Right renal cortex interstitium (tissue), 3 donors: ENCODE results near the gene SENP7. TPM values are rescaled to one million over a fixed set of nuclear protein-coding genes. Genes with fewer than 3 reads are reported as not detected.
"Not testable (repeated sequence)": the region's sequence is repeated elsewhere in the genome, so short reads cannot be mapped to it uniquely, and the experiment has no call there.

Experiments used
- DNase-seq, 3 donors: peaks; one replicate each; pipeline ENCODE4 v3.0.0-alpha.2; 2013; ENCODE audit warnings: low read depth in 3 of 3, low spot score in 2 of 3
- polyA plus RNA-seq, 3 donors: library from polyadenylated mRNA; unstranded; fragments of 120-200 nt; gene quantifications; one replicate each; pipeline ENCODE4 v1.2.1, GENCODE V29; 2013; ENCODE audit not compliant: insufficient read length in 3 of 3

SENP7 gene
- polyA plus RNA-seq, 3 donors, result 61.6 to 83.6 (median 79.8) TPM

DNA sequence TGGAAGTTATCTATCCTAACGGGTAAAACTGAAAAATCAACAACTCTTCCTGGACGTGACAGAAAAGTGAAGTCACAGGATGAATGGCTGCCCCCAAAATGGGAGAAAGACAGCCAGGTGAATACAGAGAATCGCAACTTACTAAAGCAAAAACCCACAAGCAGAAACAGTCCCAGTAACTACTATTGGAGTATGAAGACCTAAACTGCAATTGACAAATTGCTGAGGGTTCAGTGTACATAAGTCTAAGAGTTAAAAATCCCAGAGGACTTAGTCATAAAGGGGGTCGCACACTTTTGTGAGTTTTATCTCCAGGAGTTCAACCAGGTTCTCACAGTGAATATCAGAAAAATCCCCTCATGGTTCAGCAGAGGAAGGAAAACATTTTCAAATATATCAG, 135.8 kb downstream of the SENP7 start:
- DNase-seq, result no peak

DNA sequence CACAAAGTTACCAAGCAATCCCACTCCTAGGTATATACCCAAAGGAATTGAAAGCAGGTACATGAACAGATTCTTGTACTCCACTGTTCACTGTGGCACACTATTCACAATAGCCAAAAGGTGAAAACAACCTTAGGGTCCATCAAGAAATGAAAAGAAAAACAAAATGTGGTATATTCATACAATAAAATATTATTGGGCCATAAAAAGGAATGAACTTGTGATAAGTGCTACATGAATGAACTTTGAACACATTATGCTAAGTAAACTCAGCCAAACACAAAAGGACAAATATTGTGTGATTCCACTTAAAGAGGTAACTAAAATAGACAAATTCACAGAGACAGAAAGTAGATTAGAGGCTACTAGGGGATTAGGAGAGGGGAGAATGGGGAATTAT, 137.4 kb downstream of the SENP7 start:
- no peak for DNase-seq

DNA sequence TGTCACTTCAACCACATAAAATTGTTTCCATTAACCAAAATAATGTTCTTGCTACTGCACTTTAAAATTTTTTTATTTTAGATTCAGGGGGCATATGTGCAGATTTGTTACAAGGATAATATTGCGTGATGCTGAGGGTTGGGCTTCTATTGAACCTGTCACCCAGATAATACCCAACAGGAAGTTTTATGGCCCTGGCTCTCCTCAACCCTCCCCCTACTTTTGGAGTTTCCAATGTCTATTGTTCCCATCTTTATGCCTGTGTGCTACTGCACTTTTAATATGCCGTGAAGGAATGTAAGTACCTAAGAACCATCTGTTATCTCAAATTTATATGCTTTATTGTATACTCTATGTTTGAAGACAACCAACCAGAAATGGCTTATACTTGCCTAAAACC, 150.6 kb downstream of the SENP7 start:
- DNase-seq, result no peak

DNA sequence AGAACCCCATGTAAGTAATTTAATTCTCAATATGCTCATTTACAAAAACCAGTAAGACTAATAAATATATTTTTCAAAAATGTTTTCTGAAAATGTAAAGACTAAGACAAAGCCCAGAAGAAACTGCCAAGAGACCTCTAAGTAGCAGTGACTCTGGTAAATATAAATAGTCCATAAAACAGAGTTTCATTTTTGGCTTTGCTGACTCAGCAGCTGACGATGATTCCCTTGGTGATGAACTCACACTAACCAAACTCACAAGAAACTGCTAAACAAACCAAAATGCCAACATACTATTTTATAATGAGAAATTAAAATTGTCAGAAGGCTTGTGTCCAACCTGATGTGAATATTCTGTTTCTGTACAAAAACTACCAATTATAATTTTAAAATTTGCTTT, 161.2 kb downstream of the SENP7 start:
- DNase-seq, result no peak

DNA sequence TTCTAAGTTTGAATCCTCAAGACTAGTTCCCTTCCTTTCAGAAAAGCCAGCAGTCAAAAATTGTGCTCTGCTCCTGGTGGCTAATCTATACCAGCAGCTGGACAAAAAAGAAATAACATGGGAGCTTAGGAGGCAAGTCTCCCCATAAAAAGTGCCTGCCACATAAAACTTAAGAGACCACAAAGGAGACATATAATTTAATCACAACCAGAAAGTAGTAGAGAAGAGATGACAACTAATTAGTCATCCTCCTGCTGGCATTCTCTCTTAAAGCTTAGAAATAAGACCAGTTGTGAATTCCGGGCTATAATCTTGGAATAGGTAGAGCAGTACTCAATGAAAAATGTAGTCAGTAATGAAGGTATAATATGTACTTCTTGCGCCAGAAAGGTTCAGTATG, 172.4 kb downstream of the SENP7 start:
- no peak for DNase-seq

DNA sequence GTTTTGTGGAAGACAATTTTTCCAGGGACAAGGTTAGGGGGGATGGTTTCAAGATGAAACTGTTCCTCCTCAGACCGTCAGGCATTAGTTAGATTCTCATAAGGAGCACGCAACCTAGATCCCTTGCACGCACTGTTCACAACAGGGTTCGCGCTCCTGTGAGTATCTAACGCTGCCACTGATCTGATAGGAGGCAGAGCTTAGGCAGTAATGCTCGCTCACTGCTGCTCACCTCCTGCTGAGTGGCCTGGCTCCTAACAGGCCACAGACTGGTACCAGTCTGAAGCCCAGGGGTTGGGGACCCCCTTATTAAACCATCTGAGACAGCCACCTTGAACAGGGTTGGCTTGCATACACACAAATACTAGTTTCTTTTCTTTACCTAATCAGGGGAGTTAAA, 179.1 kb downstream of the SENP7 start:
- no peak for DNase-seq

DNA sequence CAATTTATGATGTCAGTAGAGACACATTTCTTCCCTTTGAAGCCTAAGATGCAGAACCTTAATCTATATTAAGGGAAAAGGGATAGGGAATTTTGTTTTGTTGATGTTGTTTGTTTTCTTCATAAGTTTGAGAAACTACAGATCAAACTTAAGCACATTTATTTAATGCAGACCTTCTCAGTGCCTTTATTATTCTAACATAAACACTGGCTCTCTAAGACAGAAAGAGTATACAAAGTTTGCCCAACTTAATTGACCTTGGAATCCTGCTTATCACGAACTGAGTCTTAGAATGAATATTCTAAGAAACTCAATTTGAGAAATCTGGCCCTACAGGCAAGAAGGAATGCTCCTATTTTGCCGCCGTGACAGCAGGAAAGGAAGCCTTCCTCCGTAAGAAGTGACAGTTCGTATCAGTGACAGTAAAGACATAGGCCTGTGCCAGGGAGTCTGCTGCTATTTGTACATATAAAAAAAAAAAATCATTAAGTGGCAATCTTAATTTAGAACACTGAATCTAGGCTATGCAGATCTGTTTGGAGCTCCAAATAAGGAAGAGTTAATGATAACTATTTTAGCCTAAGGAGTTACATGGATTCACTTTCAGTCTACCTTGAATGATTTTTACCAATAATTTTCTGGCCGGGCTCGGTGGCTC, 183.9 kb downstream of the SENP7 start:
- no peak for DNase-seq

DNA sequence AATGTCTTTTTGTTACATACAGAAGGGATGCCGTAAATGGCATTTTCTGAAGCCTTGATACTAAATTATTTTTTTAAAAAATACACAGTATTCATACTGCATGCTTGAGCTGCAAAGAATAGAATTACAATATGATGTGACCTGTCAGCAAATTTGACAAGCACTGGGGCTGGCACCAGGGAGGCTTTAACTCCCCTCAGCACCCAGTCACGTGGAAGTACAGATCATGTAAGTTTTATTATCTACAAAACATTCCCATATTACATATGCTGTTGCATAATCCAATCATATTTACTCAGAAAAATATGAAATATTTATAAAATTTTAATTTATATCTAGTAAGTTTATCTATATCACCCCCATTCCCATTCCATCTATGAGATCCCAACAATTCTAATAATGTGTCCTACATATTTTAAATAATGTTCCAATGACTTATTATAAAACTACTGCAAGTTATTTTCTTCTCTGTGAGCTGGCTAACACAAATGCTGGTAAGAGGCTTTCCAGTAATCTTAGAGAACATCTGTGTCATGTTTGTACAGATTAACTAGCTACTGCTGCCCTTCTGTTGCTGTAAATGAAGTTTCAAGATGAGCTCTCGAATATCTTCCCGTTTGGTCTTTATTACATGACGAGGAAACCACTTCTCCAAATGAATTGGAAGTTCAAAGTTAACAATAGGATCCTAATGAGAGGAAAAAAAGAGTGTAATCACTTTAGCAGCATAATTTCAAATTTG, 187.4 kb downstream of the SENP7 start:
- no peak for DNase-seq

DNA sequence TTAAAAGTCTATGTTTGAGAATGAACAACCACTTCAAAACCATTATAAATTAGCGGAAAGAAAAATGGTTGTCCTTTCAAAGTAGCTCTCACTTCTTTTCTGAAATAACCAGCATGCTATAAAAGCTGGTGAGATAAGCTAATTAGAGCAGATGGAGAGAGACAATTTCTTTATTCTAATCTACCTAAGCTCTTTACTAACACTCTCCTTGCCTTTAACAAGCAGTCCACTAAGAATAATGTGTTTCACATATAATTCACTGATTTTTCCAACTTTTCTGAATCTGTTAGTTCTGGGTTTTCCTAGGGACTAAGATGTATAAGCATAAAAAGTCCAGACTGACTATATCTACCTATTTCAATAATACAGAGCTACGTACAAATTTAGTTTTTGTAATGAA, 192.5 kb downstream of the SENP7 start, which contains the start of gene IMPG2:
Gene IMPG2 (minus strand): TSS at position 101 of the 400 bp plus-strand sequence. CDS start 203 bp downstream, outside the sequence.
- DNase-seq, result no peak

DNA sequence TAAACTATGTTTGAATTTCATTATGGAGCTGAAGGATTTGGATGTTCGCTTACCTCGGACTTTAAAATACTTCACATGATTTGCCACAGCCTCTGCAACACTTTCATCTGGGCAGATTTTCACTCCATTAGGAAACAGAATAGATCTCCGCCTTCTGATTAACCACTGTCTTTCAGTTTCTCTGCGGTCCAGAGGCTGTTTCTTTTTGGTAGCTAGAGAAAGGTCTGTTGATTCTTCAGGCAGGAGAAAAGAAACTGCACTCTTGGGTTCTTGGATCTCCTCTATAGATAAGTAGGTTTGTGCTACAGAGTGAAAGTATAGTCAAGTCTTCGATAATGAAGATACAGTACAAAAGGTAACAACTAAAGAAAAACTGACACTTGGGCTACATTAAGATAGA, 193.5 kb downstream of the SENP7 start:
- DNase-seq, result no peak

DNA sequence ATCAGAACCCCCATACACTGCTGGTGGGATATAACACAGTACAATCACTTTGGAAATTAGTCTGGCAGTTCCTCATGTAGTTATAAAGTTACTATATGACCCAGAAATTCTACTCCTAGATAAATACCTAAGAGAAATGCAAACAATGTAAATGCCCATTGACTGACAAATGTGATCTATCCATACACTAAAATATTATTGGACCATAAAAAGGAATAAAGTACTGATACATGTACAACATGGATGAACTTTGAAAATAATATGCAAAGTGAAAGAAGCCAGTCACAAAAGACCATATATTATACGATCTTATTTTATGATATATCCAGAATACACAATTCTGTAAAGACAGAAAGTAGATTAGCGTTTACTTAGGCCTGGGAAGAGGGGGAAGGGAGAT, 200.5 kb downstream of the SENP7 start:
- DNase-seq, result no peak

DNA sequence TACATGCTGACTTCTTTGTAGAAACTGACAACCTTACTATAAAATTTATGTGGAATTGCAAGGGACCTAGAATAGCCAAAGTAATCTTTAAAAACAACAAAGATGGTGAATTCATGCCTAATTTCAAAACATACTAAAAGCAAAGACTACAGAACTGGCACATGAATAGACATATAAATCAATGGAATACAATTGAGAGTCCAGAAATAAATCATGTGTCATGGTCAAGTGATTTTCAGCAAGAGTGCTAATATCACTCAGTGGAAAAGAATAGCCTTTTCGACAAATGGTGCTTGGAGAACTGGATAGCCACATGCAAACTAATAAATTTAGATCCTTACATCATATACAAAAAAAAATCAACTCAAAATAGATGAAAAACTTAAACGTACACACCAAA, 201.3 kb downstream of the SENP7 start:
- no peak for DNase-seq

DNA sequence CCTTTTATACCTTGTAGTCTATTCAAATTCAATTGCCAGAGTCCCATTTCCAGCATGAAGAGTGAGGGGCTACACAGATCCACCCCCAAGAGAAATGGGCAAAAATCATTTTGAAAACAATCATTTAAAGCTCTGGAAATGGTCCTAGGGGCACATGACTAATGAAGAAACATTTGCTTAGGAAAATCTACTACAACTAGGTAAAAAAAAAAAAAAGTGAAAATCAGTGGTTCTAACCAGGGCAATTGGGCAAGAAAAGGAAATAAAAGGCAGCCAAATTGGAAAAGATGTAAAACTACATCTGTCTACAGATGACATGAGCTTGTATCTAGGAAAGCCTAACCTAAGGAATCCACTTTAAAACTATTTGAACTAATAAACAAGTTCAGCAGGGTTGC, 202.0 kb downstream of the SENP7 start:
- no peak for DNase-seq

DNA sequence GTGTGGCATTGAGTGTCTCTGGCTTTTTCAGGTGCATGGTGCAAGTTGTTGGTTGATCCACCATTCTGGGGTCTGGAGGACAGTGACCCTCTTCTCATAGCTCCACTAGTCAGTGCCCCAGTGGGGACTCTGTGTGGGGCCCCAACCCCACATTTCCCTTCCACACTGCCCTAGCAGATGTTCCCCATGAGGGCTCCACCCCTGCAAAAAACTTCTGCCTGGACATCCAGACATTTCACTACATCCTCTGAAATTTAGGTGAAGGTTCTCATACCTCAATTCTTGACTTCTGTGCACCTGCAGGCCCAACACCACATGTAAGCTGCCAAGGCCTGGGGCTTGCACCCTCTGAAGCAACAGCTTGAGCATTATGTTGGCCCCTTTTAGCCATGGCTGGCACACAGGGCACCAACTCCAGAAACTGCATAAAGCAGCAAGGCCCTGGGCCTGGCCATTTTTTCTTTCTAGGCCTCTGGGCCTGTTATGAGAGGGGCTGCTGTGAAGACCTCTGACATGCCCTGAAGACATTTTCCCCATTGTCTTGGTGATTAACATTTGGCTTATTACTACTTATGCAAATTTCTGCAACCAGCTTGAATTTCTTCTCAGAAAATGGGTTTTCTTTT, 204.8 kb downstream of the SENP7 start:
- not testable (repeated sequence) for DNase-seq

DNA sequence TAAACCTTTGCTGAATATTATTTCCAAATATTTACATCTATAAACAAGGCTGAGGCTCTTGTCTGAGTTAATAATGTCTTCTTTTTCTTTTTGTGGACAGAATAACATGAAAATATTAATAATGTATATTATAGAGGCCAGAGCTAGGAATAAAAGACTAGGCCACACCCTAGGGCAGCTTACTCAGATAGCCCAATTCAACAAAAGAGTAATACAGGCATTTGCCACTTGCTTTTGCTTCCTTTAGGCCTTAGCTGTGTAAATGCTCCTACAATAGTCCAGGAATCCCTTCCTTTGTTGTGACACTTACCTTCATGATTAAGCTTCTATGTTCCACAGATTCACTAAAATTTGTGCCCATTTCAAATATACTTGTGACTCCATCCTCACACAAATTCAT, 209.2 kb downstream of the SENP7 start:
- no peak for DNase-seq

DNA sequence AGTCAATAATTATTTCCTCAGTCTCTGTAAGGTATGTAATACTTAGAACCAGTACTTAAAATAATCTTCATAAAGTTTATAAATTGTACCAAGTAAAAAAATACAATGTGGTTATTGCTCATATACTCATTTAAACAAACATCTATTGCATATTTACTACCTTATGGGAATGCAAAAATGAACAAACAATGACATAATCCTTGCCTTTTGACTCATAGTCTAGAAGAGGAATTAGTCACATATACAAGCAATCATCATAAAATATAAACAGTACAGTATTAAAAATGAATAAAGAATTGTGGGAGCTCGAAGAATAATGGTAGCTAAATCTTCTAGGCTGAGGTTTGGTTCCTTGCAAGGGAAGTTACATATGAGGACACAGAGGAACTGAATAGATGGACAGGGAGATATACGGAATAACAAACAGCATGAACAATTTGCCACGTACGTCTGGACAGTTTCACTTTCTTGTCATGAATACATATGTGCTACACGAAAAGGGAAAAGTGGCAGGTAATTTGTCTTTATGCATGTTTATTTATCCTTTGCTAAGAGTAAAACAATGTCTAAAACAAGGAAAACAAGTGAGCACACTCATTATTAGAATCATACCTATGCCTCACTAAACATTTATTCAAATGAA, 209.8 kb downstream of the SENP7 start:
- DNase-seq, result no peak

DNA sequence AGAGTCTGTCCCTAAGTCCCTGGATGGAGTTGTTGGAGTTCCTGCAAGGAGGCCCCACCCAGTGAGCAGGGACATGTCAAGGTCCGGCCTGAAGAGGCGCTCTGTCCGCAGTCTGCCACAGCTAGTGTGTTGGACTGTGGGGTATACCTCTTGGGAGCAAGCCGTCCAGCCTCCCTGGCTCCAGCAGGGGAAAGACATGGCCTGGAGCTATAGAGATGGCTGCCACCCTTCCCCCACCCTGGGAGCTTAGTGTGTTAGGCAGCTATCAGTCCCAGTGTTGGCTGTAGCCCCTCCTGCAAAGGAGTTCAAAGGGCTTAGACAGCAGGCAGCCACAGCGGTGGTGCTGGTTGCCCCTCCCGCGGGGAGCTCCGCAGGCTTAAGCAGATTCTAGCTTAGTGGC, 212.9 kb downstream of the SENP7 start:
- no peak for DNase-seq

DNA sequence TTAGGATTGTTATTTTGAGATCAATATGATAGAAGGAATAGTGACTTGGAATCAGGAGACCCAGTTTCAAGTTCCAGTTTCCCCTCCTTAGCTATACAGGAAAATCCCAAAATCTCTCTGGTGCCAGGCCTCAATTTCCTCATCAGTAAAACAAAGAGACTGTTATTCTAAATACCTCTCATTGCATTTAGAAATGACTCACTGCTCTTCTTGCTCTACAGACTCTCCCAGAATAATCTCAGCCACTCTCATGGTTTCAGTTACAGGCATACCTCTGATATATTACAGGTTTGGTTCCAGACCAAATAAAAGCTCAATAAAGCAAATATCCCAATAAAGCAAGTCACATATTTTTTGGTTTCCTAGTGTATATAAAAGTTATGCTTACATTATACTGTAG, 221.0 kb downstream of the SENP7 start:
- DNase-seq, result no peak

DNA sequence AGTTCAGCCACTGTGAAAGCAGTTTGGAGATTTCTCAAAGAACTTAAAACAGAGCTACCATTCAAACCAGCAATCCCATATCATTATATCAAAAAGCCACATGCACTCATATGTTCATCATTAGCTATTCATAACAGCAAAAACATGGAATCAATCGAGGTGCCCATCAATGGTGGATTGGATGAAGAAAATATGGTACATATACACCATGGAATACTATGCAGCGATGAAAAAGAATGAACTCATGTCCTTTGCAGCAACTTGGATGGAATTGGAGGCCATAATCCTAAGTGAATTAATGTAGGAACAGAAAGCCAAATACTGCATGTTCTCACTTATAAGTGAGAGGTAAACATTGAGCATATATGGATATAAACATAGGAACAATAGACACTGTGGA, 224.7 kb downstream of the SENP7 start:
- DNase-seq, result no peak

DNA sequence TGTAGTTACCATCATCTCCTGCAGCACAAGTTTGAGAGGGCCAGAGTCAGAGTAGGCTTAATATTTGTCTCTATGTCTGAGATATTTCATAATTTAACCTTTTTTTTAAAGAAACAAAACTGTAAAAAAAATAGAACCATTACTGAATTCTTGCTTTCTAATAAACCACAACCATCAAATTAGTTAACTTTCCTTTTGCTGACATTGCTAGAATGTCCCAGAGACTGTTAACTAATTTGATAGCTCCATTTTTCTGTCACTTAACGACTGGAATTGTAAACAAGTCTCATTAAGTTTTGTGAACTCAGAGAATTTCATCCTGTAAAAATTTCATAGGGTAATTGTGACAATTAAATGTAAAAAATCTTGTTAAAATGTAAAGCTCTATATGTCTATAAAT, 228.3 kb downstream of the SENP7 start:
- no peak for DNase-seq

DNA sequence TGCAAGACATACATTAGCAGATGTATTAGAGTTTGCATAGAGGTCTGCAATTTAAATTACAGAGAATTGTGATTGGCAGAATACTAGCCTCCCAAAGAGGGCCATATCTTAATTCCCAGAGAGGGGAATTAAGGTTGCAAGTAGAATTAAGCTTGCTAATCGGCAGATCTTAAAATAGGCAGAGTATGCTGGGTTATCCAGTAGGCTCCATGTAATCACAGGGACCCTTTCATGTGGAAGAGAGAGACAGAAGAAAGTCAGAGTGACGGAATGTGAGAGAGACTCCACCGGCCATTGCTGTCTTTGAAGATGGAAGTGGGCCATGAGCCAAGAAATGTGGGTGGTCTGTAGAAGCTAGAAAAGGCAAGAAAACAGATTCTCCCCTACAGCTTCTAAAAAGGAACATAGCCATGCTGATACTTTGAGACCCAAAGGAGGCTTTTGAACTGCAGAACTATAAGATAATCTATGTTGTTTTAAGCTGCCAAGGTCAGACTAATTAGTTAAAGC, 231.4 kb downstream of the SENP7 start:
- DNase-seq, result no peak
